Activated CD8-positive, alpha-beta T cell treated with anti-CD3 and anti-CD28 coated beads, Interleukin-2, amount 10 ng/mL, durations not matched to agents 7 days and 5 days (primary cell): ENCODE results near the gene SUN1. TPM values are rescaled to one million over a fixed set of nuclear protein-coding genes. Genes with fewer than 3 reads are reported as not detected.

Experiments used
- ATAC-seq: fragments of 150-1000 bp; cut with Tn5 transposase; one replicate; pipeline ENCODE4 v1.10.0; 2021; ENCODE audit warnings: moderate library complexity
- CTCF ChIA-PET: fragments of 350-600 bp; sonication (Branson Sonifier 250); formaldehyde crosslinking; loops from one replicate; lab custom pipeline; 2021; ENCODE audit warnings: antibody characterized with exemption; lab: Charles Lee
- POLR2A ChIA-PET: fragments of 350-600 bp; sonication (Branson Sonifier 250); formaldehyde crosslinking; loops from one replicate; lab custom pipeline; 2021; ENCODE audit warnings: antibody characterized with exemption; lab: Charles Lee
- DNase-seq: peaks from one replicate; pipeline ENCODE4 v3.0.0-alpha.2; 2020
- H3K27ac Mint-ChIP-seq: one replicate; pipeline ENCODE4 v1.8.0; 2021; ENCODE audit warnings: mild to moderate bottlenecking, mixed read lengths
- H3K27me3 Mint-ChIP-seq: one replicate; pipeline ENCODE4 v1.8.0; 2021; ENCODE audit warnings: low read depth, mixed read lengths
- H3K36me3 Mint-ChIP-seq: one replicate; pipeline ENCODE4 v1.8.0; 2021; ENCODE audit warnings: low read depth, mixed read lengths
- H3K4me1 Mint-ChIP-seq: one replicate; pipeline ENCODE4 v1.8.0; 2021; ENCODE audit warnings: low read depth, mixed read lengths
- H3K4me3 Mint-ChIP-seq: one replicate; pipeline ENCODE4 v1.8.0; 2021; ENCODE audit warnings: mild to moderate bottlenecking, mixed read lengths
- H3K9me3 Mint-ChIP-seq: one replicate; pipeline ENCODE4 v1.8.0; 2022; ENCODE audit warnings: mixed read lengths; ENCODE audit not compliant: insufficient read depth
- total RNA-seq, 2 experiments: library from RNA; stranded (reverse); gene quantifications; one replicate each; pipeline ENCODE4 v1.2.3, GENCODE V29; 2021

The SUN1 gene
- total RNA-seq, 2 experiments from 2014 or later = 38.4 to 39.7 TPM

GRCh38 chr7:816300-816750, 16.0 kb upstream of the SUN1 start:
- Mint-ChIP-seq H3K4me3 (peak overlapping the region; percentile 57), H3K9me3 (no peaks in the 10 kb centered on the region), H3K36me3 (peaks cover 14% of the 10 kb centered on the region), H3K4me1 (peaks cover 46% of the 10 kb centered on the region), H3K27me3 (peaks cover 29% of the 10 kb centered on the region), H3K27ac (no peak overlapping the region)
- POLR2A ChIA-PET = interaction anchor here (0.6 to 1.1 kb wide), 3 partner anchors 16 to 206 kb away, joined by 3 to 8 read pairs (median 3); partner anchors contain the start of gene SUN1
- CTCF ChIA-PET = interaction anchor here (1.1 to 3.5 kb wide), 6 partner anchors 8 to 270 kb away, joined by 3 to 24 read pairs (median 4); partner anchors contain the start of gene SUN1
- ATAC-seq = peak; percentile 98
- DNase-seq = peak; percentile 97

- peak; percentile 33 for ATAC-seq
- H3K4me3 Mint-ChIP-seq = peak overlapping the region; percentile 90
Measured at GRCh38 chr7:816751-817671, 15.3 kb upstream of the SUN1 start.

GRCh38 chr7:818031-818699, 14.1 kb upstream of the SUN1 start:
- Mint-ChIP-seq H3K4me1 (peaks cover 37% of the 10 kb centered on the region), H3K36me3 (peaks cover 15% of the 10 kb centered on the region), H3K9me3 (no peaks in the 10 kb centered on the region), H3K27me3 (peaks cover 18% of the 10 kb centered on the region), H3K27ac (no peak overlapping the region), H3K4me3 (peak overlapping the region; percentile 90)
- ChIA-PET CTCF (interaction anchor here (0.6 to 3.5 kb wide), 11 partner anchors 9 to 995 kb away, joined by 3 to 24 read pairs (median 3); partner anchors contain the start of gene SUN1), POLR2A (interaction anchor here (1.7 kb wide), 1 partner anchor 14 kb away, joined by 9 read pairs; the partner anchor contains the start of gene SUN1)
- ATAC-seq (no peak), DNase-seq (no peak)

More at GRCh38 chr7:816751-817671, 15.3 kb upstream of the SUN1 start:
- Mint-ChIP-seq H3K36me3 (peaks cover 15% of the 10 kb centered on the region), H3K27me3 (peaks cover 25% of the 10 kb centered on the region), H3K9me3 (no peaks in the 10 kb centered on the region), H3K4me1 (peaks cover 44% of the 10 kb centered on the region), H3K27ac (peak overlapping the region; percentile 39)
- CTCF ChIA-PET = interaction anchor here (0.6 to 3.5 kb wide), 9 partner anchors 9 to 484 kb away, joined by 3 to 24 read pairs (median 3); partner anchors contain the start of gene SUN1
- peak; percentile 47 for DNase-seq
- POLR2A ChIA-PET = interaction anchor here (0.6 to 1.7 kb wide), 5 partner anchors 15 to 206 kb away, joined by 3 to 9 read pairs (median 3); partner anchors contain the start of gene SUN1

GRCh38 chr7:820341-820740, 11.9 kb upstream of the SUN1 start:
- ATAC-seq = no peak
- Mint-ChIP-seq H3K27ac (no peak overlapping the region), H3K9me3 (no peaks in the 10 kb centered on the region), H3K4me1 (peaks cover 27% of the 10 kb centered on the region), H3K36me3 (peaks cover 16% of the 10 kb centered on the region), H3K4me3 (no peak overlapping the region), H3K27me3 (peaks cover 7% of the 10 kb centered on the region)
- ChIA-PET POLR2A (no interaction called here), CTCF (no interaction called here)
- no peak for DNase-seq

GRCh38 chr7:821688-822087, 10.6 kb upstream of the SUN1 start:
- H3K36me3 Mint-ChIP-seq = peaks cover 16% of the 10 kb centered on the region
- no peak overlapping the region for H3K27ac Mint-ChIP-seq
- H3K4me1 Mint-ChIP-seq = peaks cover 23% of the 10 kb centered on the region
- CTCF ChIA-PET = no interaction called here
- DNase-seq (no peak), ATAC-seq (no peak)
- H3K27me3 Mint-ChIP-seq = peaks cover 5% of the 10 kb centered on the region
- no peak overlapping the region for H3K4me3 Mint-ChIP-seq
- H3K9me3 Mint-ChIP-seq = no peaks in the 10 kb centered on the region
- POLR2A ChIA-PET = no interaction called here

GRCh38 chr7:822692-823276, 9.5 kb upstream of the SUN1 start:
- ChIA-PET CTCF (no interaction called here), POLR2A (no interaction called here)
- Mint-ChIP-seq H3K4me3 (no peak overlapping the region), H3K27ac (no peak overlapping the region), H3K36me3 (peaks cover 16% of the 10 kb centered on the region), H3K4me1 (peaks cover 16% of the 10 kb centered on the region), H3K27me3 (peaks cover 5% of the 10 kb centered on the region), H3K9me3 (no peaks in the 10 kb centered on the region)
- DNase-seq = no peak
- no peak for ATAC-seq

GRCh38 chr7:823649-824048, 8.6 kb upstream of the SUN1 start:
- Mint-ChIP-seq H3K4me1 (peaks cover 8% of the 10 kb centered on the region), H3K36me3 (peaks cover 13% of the 10 kb centered on the region), H3K4me3 (no peak overlapping the region), H3K27ac (no peak overlapping the region), H3K9me3 (no peaks in the 10 kb centered on the region), H3K27me3 (no peaks in the 10 kb centered on the region)
- POLR2A ChIA-PET = no interaction called here
- ATAC-seq = no peak
- no peak for DNase-seq
- CTCF ChIA-PET = no interaction called here

- Mint-ChIP-seq H3K4me3 (no peak overlapping the region), H3K27ac (no peak overlapping the region), H3K27me3 (no peaks in the 10 kb centered on the region), H3K36me3 (peaks cover 12% of the 10 kb centered on the region), H3K9me3 (no peaks in the 10 kb centered on the region), H3K4me1 (peaks cover 8% of the 10 kb centered on the region)
- DNase-seq = no peak
- ChIA-PET CTCF (no interaction called here), POLR2A (no interaction called here)
- ATAC-seq = no peak
Measured at GRCh38 chr7:824081-824480, 8.2 kb upstream of the SUN1 start.

- H3K9me3 Mint-ChIP-seq = no peaks in the 10 kb centered on the region
- POLR2A ChIA-PET = no interaction called here
- no peaks in the 10 kb centered on the region for H3K27me3 Mint-ChIP-seq
- peaks cover 8% of the 10 kb centered on the region for H3K4me1 Mint-ChIP-seq
- no peak overlapping the region for H3K4me3 Mint-ChIP-seq
- ATAC-seq (no peak), DNase-seq (no peak)
- no peak overlapping the region for H3K27ac Mint-ChIP-seq
- peaks cover 9% of the 10 kb centered on the region for H3K36me3 Mint-ChIP-seq
- CTCF ChIA-PET = no interaction called here
Measured at GRCh38 chr7:824664-825063, 7.6 kb upstream of the SUN1 start.

GRCh38 chr7:825386-825785, 6.9 kb upstream of the SUN1 start:
- H3K4me1 Mint-ChIP-seq = peaks cover 10% of the 10 kb centered on the region
- CTCF ChIA-PET = no interaction called here
- no peaks in the 10 kb centered on the region for H3K27me3 Mint-ChIP-seq
- H3K4me3 Mint-ChIP-seq = no peak overlapping the region
- DNase-seq = no peak
- POLR2A ChIA-PET = no interaction called here
- no peak overlapping the region for H3K27ac Mint-ChIP-seq
- H3K36me3 Mint-ChIP-seq = peaks cover 7% of the 10 kb centered on the region
- no peak for ATAC-seq
- H3K9me3 Mint-ChIP-seq = no peaks in the 10 kb centered on the region

- ChIA-PET POLR2A (no interaction called here), CTCF (interaction anchor here (1.0 kb wide), 1 partner anchor 8 kb away, joined by 3 read pairs; no protein-coding TSS in a partner anchor)
- no peak overlapping the region for H3K27ac Mint-ChIP-seq
- no peaks in the 10 kb centered on the region for H3K9me3 Mint-ChIP-seq
- peaks cover 13% of the 10 kb centered on the region for H3K4me1 Mint-ChIP-seq
- no peak for ATAC-seq
- H3K27me3 Mint-ChIP-seq = no peaks in the 10 kb centered on the region
- DNase-seq = no peak
- peaks cover 2% of the 10 kb centered on the region for H3K36me3 Mint-ChIP-seq
- H3K4me3 Mint-ChIP-seq = no peak overlapping the region
Measured at GRCh38 chr7:826230-826917, 5.9 kb upstream of the SUN1 start.
